ENCODE results near the gene PDCD7.

DNA sequence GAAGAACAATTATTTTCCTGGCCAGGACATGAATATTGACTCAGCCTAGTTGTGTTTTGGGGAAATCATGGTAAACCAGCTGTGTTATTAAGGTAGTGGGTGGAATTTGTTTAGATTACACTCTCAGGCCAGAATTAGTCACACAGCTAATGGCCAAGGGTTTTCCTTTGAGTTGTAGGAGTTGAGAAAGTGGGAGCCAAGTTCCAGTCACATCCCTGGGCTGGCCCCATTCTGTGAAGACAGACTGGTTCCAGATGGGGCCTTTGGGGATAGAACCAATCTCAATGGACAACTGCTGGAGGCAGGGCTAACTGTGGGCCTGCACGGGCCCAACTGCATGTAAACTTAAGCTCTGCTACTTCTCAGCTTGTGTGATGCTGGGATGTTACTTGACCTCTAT lies 64.4 kb downstream of the PDCD7 start:
- TF ChIP-seq, protein P1, sequence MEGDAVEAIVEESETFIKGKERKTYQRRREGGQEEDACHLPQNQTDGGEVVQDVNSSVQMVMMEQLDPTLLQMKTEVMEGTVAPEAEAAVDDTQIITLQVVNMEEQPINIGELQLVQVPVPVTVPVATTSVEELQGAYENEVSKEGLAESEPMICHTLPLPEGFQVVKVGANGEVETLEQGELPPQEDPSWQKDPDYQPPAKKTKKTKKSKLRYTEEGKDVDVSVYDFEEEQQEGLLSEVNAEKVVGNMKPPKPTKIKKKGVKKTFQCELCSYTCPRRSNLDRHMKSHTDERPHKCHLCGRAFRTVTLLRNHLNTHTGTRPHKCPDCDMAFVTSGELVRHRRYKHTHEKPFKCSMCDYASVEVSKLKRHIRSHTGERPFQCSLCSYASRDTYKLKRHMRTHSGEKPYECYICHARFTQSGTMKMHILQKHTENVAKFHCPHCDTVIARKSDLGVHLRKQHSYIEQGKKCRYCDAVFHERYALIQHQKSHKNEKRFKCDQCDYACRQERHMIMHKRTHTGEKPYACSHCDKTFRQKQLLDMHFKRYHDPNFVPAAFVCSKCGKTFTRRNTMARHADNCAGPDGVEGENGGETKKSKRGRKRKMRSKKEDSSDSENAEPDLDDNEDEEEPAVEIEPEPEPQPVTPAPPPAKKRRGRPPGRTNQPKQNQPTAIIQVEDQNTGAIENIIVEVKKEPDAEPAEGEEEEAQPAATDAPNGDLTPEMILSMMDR (conservative IDR thresholded peaks at IDR 0.05; ENCODE audit: low read depth, low read length): no peak
- no peak for TF ChIP-seq EZH2 (IDR thresholded peaks at IDR 0.05; ENCODE audit: low read length, unreplicated experiment)
